Hypothalamus (tissue), 51 donors: ENCODE results near the gene KRT12.
"Not testable (repeated sequence)": the region's sequence is repeated elsewhere in the genome, so short reads cannot be mapped to it uniquely, and the experiment has no call there.

Experiments
- DNase-seq, 51 donors: peaks; one replicate each; lab custom pipeline; 2025; lab: John Stamatoyannopoulos, UW

The KRT12 gene

DNA sequence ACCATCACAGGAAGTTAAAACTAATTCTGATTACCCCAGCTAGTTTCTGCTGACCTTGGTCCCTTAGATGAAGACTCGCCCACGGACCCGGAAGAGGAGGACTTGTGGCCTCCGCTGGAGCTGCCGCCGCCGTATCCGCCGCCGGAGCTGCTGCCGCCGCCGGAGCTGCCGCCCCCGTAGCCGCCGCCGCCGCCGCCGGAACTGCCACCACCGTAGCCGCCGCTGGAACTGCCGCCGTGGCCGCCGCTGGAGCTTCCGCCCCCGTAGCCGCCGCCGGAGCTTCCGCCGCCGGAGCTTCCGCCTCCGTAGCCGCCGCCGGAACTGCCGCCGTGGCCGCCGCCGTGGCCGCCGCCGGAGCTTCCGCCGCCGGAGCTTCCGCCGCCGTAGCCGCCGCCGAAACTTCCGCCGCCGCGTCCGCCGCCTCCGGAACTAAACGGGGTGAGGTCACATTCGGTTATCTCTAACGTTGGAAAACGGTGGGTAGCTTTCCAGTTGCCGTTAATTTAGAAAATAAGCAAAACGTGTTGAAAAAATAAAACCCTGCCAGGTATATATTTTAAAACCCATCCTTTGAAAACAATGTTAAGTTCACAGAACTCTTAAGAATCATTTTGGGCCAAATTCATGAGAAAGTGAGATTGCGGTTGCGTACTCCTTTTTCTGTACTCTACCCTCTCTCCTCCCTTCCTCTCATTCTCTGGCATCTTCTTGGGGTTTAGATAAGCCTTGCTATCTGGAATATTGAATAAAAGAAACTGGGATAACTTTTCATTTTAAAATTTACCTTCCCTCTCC, 48.1 kb downstream of the KRT12 start:
- DNase-seq = peak in 49 of 51 donors; percentile 8 to 87 (median 60)

DNA sequence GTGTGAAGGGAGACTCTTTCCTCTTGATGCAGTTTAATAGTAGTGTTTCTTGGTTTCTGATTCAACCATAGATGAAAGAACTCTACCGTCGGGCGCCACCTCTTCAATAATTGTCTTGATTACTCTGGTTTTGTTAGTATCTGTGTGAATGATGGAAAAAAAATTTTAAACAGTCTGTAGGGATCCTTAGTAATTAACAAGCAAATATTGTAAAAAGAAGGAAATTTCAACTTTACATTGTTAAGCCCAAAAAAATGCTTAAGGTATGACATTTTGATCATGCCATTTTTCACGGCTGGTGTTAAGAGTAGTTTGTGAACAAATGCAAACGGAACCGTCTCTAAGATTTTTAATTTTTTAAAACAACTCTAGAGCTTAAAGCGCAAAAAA, 48.7 kb downstream of the KRT12 start:
- DNase-seq = no peak

DNA sequence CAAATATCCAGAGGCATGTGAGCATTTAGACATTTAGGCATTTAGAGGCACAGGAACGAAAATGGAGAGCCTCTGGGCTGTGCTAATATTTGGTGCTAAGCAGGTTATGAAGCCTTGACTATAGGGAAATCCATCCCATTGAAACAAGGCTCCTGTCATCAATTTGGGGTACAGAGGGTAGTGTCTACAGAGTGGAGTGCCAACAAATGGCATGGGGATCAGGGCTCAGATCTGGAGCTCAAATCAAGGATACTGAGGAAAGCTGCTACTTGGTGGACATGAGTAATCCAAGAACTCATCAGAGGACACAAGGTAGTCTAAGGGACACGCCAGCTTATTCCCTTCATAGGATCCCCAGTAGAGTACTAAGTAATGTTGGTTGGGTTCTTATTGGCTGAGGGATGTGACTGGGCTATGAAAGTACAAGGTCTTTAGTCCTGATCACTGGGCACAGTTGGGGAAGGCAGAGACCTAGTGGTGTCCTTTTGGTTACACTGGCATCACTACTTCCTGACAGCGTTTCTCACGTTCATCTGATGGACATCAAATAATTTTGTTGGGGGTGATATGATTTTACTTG, 49.8 kb downstream of the KRT12 start:
- no peak for DNase-seq

DNA sequence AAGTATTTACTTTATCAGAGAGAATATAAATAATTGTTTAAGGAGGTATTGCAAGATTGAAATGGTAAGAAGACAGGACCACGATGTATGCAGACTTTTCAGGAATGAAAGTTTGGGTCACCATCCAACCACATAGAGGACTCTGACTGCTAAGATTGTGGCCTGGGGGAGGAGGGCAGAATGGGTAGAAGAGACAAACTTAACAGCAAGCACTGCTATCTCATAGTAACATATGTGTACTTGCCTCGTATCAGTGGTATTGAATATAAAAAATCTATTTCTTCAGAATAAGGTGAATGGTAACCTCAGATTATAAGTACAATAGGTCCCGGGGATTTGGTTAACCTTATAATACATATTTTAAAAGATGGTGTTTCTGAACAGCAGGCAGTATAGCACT, 50.5 kb downstream of the KRT12 start:
- DNase-seq = no peak

DNA sequence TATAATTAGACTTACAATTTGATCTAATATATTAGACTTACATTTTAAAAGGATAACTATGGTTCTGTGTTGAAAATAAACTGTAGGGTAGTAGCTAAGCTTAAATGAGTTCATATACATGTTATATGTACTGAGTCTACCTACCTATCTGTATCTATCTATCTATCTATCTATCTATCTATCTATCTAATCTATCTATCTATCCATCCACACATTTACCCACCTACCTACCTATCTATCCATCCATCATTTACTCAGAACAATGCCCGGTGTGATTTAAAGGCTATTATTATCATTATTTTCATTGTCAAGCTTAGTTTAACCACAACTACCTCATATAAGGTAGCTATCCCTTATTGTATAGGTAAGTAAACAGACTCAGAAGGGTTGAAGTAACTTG, 51.6 kb downstream of the KRT12 start:
- no peak for DNase-seq

DNA sequence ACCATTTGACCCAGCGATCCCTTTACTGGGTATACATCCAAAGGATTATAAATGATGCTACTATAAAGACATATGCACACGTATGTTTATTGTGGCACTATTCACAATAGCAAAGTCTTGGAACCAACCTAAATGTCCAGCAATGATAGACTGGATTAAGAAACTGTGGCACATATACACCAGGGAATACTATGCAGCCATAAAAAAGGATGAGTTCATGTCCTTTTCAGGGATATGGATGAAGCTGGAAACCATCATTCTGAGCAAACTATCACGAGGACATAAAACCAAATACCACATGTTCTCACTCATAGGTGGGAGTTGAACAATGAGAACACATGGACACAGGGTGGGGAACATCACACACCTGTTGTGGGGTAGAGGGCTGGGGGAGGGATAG, 52.4 kb downstream of the KRT12 start:
- DNase-seq = not testable (repeated sequence)

DNA sequence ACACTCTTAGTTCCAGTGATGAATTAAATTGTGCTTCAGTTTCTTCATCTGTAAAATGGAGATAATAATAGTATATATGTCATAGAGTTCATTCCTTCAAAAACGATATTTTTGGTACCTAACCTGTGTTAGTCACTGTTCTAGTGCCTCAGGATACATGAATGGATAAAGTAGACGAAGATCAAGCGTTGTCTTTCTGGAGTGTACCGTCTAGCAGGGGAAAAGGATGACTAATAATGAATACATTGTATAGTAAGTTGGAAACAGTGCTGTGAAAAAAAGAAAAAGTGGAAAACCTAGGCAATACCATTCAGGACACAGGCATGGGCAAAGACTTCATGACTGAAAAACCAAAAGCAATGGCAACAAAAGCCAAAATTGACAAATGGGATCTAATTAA, 53.2 kb downstream of the KRT12 start:
- no peak for DNase-seq

DNA sequence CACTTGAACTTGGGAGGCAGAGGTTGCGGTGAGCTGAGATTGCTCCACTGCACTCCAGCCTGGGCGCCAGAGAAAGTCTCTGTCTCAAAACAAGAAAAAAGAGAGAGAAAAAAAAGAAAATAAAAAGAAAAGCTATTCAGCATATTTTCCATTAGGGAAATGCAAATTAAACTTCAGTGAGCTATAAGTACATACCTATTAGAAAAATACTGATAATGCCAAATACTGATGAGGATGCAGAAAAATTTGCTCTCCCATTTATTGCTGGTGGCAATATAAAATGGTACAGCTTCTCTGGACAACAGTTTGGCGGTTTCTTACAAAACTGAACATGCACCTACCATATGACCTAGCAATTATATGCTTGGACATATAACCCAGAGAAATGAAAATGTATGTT, 54.4 kb downstream of the KRT12 start:
- DNase-seq = no peak
